ENCODE data around the gene H2AZ1. TPM values are rescaled to one million over a fixed set of nuclear protein-coding genes. Genes with fewer than 3 reads are reported as not detected.

H2AZ1 gene
- 87.9 TPM for total RNA-seq

DNA sequence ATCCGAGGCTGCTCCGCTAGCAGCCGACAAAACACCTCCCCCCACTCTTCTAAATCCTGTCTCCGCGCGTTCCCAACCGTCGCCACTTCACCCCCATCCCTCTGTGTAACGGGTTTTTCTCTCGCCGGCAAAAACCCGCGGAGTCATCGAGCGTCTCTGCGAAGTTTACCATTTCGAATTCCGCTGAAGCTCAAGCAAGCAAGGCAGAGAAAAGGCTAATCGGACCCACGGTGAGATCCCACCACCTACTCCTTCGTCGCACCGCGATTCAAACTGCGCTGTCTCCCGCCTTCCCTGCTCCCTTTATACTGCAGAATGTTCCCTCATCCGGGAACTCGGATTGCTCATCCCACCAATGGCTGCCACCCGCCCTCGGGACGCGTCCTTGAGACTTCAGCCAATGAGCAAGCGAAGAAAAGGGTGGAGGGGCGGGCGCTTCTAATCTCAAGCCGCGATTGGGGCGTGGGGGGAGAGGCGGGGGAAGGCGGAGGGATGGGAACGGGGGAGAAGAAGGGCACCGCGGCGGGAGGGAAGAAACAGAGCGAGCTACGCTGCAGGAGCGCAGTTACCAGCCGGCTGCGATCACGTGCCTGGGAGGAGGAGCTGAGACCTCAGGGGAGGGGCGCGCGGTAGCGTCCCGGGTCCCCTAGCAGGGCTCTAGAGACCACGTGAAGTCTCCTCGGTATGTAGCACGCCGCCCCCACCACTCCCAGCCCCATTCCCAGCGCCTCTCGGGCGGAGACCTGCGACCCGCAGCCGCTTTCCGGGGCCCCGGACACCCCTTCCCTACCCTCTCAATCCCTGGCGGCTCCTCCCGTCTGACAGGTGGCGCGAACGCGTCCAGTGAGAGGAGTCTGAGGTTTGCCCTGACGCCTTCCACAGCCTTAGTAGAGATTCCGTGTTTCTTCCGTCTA is at the start of gene H2AZ1:
Gene H2AZ1 (minus strand): TSS at position 277 of the 914 bp plus-strand sequence. CDS start 105 bp downstream, at position 172.
- Histone ChIP-seq H3K27me3 (ENCODE audit: insufficient read depth, low read length) (no peaks in the 10 kb centered on the region), H3K4me3 (ENCODE audit: low read length) (peak within 1 kb of the TSS; percentile 98), H3K9me3 (ENCODE audit: low read depth, low read length) (no peaks in the 10 kb centered on the region)

DNA sequence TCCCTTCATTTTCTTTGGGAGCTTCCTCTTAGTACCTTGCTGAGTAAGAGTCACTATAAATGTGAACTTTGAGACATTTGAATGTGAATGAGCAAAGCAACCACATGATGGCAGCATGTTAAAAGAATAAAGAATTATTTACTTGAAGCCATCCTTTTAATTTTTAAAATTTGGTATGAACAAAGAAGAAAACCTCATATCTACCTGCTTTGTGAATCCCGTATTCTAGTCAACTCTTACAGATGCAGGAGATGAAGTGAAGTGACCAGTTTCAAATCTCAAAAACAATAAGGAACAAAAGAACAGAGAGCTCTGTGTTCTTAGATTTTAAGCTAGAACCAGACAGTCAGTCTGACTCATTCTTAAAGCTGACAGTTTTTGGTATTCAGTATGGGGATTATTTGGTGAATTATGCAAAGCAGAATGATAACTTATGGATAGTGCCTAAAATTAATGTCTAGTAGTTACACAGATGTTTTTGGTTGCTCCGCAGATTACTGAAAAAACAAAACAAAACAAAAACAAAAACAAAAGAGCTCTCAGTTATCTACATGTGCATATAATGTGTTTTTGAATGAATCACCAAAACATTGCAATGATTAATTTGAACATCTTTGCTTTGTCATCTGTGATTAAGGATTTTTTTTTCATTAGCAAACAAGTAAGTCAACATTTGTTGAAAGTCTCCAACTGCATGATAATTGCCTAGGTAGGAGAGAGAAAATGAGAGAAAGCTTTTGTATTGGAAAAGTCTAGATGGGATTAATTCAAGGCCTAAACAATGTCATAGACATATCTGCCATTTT is 48.2 kb upstream of the H2AZ1 start:
- Histone ChIP-seq H3K4me1 (ENCODE audit: insufficient read depth, low read length) (no peaks in the 10 kb centered on the region), H3K27me3 (ENCODE audit: insufficient read depth, low read length) (no peaks in the 10 kb centered on the region), H3K4me3 (ENCODE audit: low read length) (no peak overlapping the region), H3K9me3 (ENCODE audit: low read depth, low read length) (no peaks in the 10 kb centered on the region)

More for the DNA sequence above, at the start of gene H2AZ1:
- peaks cover 36% of the 10 kb centered on the region for H3K4me1 ChIP-seq (ENCODE audit: insufficient read depth, low read length)

DNA sequence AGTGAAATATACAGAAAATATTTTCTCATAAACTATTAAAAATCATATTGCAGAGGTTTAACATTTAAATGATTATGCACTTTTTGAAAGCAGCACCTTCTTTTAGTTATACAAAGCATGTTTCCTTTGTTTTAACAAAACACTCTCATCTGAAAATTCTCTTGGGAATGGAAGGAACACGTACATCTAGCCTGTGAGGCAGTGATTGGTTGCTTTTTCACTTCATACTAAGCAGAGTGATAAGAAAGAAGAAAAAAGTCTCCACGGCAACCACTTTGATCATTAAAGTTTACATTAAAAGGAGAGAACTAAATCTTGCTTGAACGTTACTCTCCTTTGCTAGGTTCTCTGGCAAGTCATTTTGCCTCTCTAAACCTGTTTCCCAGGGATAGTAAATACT is 41.7 kb upstream of the H2AZ1 start:
- no peaks in the 10 kb centered on the region for H3K9me3 ChIP-seq (ENCODE audit: low read depth, low read length)
- H3K4me3 ChIP-seq (ENCODE audit: low read length): no peak overlapping the region
- no peaks in the 10 kb centered on the region for H3K27me3 ChIP-seq (ENCODE audit: insufficient read depth, low read length)
- no peaks in the 10 kb centered on the region for H3K4me1 ChIP-seq (ENCODE audit: insufficient read depth, low read length)

DNA sequence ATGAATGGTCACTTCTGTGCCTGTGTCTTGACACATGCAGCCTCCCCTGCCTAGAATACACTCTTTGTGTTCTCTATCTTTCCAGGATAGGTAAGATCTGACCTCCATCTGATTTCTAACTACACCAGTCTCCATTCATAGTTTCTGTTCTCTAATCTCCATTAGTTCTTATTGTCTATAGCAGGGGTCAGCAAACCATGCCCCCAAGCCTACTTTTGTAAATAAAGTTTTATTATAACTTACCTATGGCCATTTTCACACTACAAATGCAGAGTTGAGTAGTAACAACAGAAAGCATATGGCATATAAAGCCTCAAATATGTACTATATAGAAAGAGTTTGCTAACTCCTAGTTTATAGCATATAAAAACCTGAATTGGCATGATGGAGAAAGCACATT is 37.6 kb upstream of the H2AZ1 start:
- no peaks in the 10 kb centered on the region for H3K27me3 ChIP-seq (ENCODE audit: insufficient read depth, low read length)
- H3K4me3 ChIP-seq (ENCODE audit: low read length): no peak overlapping the region
- H3K9me3 ChIP-seq (ENCODE audit: low read depth, low read length): no peaks in the 10 kb centered on the region
- H3K4me1 ChIP-seq (ENCODE audit: insufficient read depth, low read length): no peaks in the 10 kb centered on the region

DNA sequence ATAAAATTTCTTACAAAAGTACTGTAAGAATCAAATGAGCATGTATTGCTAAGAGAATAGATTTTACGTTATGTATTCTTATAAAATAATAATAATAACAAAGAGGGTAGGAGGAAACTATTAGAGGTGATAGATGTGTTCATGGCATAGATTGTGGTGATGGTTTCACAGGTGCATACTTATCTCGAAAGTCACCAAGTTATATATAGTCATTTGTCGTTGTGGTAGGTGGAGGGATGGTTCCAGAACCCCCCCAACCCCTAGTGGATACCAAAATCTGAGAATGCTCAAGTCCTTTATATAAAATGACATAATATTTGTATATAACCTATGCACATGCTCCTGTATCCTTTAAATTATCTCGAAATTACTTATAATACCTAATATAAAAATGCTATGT is 36.7 kb upstream of the H2AZ1 start:
- H3K9me3 ChIP-seq (ENCODE audit: low read depth, low read length): no peaks in the 10 kb centered on the region
- no peak overlapping the region for H3K4me3 ChIP-seq (ENCODE audit: low read length)

DNA sequence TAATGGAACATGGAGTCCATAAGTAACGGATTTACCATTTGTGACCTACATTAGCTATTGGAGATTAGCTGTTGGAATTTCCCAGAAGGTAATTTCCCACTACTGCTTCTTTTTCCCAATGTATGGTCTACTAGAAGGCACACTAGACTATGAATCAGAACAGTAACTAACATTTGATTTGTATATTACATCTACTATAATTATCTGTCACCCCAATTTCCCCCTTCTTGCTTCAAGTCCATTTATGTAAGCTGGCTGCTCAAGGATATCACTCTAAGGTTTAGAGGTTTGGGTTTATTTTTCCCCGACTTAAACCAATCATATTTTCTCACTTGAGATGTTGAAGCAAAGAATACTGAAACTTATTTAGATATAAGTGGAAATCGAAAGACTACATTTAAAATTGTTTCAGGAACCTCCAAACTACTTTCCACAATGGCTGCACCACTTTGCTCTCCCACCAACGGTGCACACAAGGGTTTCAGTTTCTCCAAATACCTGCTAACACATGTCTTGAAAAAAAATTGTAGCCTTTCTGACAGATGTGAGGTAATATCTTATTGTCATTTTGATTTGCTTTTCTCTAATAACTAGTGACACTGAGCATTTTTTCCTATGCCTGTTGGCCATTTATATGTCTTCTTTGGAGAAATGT is 33.3 kb upstream of the H2AZ1 start:
- H3K4me3 ChIP-seq (ENCODE audit: low read length): no peak overlapping the region
- no peaks in the 10 kb centered on the region for H3K27me3 ChIP-seq (ENCODE audit: insufficient read depth, low read length)
- no peaks in the 10 kb centered on the region for H3K4me1 ChIP-seq (ENCODE audit: insufficient read depth, low read length)
- H3K9me3 ChIP-seq (ENCODE audit: low read depth, low read length): no peaks in the 10 kb centered on the region

More for the DNA sequence above, 36.7 kb upstream of the H2AZ1 start:
- Histone ChIP-seq H3K27me3 (ENCODE audit: insufficient read depth, low read length) (no peaks in the 10 kb centered on the region), H3K4me1 (ENCODE audit: insufficient read depth, low read length) (no peaks in the 10 kb centered on the region)

DNA sequence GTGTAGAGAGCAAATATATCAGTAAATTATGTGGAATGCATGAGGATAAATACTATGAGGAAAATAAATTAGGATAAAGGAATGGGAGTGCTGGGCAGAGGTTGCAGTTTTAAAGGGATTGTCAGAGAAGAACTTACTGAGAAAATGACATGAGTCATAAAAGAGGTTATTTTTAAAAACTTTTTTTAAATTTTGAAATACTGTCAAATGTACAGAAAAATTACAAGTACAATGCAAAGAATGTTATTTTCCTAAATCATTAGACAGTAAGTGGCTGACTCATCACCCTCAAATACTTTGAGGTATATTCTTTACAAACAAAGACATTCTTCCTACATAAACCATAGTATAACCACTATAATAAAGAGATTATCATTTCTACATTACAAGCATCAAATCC is 29.8 kb upstream of the H2AZ1 start:
- Histone ChIP-seq H3K9me3 (ENCODE audit: low read depth, low read length) (no peaks in the 10 kb centered on the region), H3K27me3 (ENCODE audit: insufficient read depth, low read length) (no peaks in the 10 kb centered on the region), H3K4me1 (ENCODE audit: insufficient read depth, low read length) (no peaks in the 10 kb centered on the region)

DNA sequence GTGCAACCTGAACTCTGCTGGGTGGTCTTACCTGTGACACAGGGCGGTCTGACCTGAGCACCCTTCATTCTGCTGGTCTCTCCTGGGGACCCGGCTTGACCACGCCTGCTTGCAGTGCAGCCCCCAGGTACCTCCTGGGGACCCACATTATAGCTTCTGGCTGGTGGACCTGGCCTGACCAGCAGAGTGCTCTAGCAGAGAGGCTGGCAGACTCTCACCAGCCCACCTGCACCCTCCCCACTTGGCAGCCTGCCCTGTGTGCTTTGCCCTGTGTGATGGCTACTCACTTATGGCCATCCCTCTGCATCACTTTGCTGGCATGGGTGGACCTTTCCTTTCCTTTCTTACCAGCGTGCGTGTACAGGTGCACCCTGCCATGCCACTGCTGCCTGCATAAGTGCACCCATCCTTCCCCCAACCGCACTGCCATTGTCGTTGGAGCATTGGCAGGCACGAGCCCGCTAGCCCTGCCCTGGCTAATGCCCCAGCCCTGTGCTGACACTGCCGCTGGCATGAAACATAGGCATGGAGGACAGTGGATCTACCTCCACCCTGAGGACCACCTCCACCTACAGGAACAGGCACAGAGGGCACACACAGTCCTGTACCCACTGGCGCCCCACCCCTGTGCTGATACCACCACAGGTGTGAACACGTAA is 21.5 kb upstream of the H2AZ1 start:
- no peaks in the 10 kb centered on the region for H3K9me3 ChIP-seq (ENCODE audit: low read depth, low read length)
- no peaks in the 10 kb centered on the region for H3K27me3 ChIP-seq (ENCODE audit: insufficient read depth, low read length)
- H3K4me3 ChIP-seq (ENCODE audit: low read length): no peak overlapping the region
- no peaks in the 10 kb centered on the region for H3K4me1 ChIP-seq (ENCODE audit: insufficient read depth, low read length)

More for the DNA sequence above, 29.8 kb upstream of the H2AZ1 start:
- H3K4me3 ChIP-seq (ENCODE audit: low read length): no peak overlapping the region

DNA sequence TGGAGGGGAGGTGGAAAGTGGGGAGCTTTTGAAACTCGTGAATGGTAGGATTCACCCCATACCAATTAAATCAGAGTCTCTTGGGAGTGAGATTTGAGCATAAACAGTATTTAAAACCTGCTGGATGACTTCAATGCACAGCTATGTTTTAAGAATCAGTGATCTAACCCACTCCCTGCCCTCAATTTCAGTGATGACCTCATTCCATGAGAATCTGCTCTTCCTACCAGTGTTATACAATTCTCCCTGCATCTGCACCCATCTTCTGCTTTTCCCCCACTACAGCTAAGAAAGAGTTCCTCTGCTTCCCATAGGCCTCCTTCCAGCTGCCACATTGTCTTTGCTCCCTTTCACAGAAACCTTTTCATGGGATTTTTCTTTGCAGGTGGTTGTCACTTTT is 18.3 kb upstream of the H2AZ1 start:
- H3K9me3 ChIP-seq (ENCODE audit: low read depth, low read length): no peaks in the 10 kb centered on the region
- H3K4me1 ChIP-seq (ENCODE audit: insufficient read depth, low read length): no peaks in the 10 kb centered on the region
- no peak overlapping the region for H3K4me3 ChIP-seq (ENCODE audit: low read length)
- H3K27me3 ChIP-seq (ENCODE audit: insufficient read depth, low read length): no peaks in the 10 kb centered on the region

DNA sequence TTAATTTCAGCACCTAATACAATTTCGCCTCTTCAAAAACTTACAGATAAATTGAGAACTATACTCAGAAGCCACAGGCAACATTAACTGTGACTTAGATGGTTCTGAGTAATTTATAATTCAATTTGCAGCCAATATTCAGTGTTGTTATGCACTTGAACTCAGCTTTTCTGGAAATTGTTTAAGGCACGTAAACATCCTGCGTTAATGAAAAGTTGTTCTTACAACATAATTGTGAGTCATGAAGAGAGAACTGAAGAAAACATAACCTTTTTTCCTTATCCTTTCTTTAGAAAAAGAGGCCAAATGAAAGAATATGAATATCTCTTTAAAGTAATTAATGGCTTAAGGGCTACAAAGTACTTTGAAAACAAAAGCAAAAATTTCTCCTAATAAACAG is 16.6 kb upstream of the H2AZ1 start:
- Histone ChIP-seq H3K4me3 (ENCODE audit: low read length) (no peak overlapping the region), H3K9me3 (ENCODE audit: low read depth, low read length) (no peaks in the 10 kb centered on the region)

DNA sequence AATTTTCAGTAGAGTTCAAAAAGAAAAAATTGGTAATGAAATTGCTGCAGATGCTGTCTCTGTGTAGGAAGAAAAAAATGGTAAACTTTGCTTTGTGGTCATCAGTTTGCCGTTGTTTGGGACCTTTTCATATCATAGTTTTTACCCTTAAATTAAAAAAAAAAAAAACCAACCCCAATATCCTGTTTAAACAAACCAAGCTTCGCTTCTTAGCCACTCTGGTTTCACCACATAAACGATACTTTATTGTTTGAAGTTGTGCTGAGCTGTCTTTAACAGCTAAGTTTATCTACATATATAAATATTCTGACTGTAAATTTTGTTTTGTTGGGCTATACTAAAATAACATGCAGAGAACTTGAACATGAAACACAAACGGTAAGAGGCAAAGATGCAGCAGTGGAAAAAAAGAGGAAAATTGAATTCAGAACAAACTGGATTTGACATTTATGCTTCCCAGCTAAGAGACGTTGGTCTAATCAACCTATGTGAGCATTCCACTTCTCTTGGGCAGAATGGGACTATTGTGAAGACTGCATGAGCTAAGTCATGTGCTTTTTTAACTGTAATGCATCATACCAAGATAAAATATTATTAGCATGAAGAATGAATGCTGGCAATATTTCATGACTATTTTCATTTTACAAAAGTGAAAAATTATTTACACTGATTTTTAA is 15.7 kb upstream of the H2AZ1 start:
- Histone ChIP-seq H3K9me3 (ENCODE audit: low read depth, low read length) (no peaks in the 10 kb centered on the region), H3K4me3 (ENCODE audit: low read length) (no peak overlapping the region), H3K27me3 (ENCODE audit: insufficient read depth, low read length) (no peaks in the 10 kb centered on the region), H3K4me1 (ENCODE audit: insufficient read depth, low read length) (no peaks in the 10 kb centered on the region)

More for the DNA sequence above, 16.6 kb upstream of the H2AZ1 start:
- no peaks in the 10 kb centered on the region for H3K4me1 ChIP-seq (ENCODE audit: insufficient read depth, low read length)
- no peaks in the 10 kb centered on the region for H3K27me3 ChIP-seq (ENCODE audit: insufficient read depth, low read length)

DNA sequence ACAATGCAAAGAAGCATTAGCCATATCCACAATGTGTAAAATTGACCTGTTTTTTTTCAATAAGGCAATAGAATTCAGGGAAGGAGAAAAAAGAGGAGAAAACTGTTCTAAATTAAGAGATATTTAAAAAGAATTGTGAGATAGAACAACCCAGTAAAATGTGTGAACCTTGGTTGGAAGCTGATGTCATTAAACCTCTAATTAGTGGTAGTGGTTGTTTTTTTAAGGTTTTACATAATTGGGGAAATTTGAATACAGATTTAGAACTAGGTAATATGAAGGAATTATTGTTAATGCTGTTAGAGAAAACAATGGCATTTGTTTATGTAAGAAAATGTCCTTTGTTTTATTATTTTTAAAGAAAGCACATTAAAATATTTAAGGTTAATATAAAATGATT is 15.1 kb upstream of the H2AZ1 start:
- Histone ChIP-seq H3K4me1 (ENCODE audit: insufficient read depth, low read length) (no peaks in the 10 kb centered on the region), H3K27me3 (ENCODE audit: insufficient read depth, low read length) (no peaks in the 10 kb centered on the region), H3K4me3 (ENCODE audit: low read length) (no peak overlapping the region), H3K9me3 (ENCODE audit: low read depth, low read length) (no peaks in the 10 kb centered on the region)

DNA sequence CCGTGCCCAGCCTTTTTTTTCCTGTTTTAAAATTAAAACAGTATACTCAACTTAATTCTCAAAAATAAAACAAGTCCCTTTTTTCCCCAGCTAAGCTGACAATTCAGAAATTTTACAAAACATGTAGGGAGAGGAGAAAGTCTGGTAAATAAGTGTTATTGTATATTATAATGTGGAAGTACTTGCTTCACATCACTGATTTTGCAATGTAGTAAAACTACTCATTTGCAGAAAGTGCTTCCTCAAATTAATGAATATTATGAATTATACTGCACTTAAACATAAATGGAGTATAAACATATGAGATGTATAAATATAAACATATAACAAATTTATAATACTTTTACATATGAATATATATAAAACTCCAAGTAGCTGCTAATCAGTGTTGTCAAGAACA is 11.6 kb upstream of the H2AZ1 start:
- H3K4me3 ChIP-seq (ENCODE audit: low read length): no peak overlapping the region
- H3K27me3 ChIP-seq (ENCODE audit: insufficient read depth, low read length): no peaks in the 10 kb centered on the region
- no peaks in the 10 kb centered on the region for H3K9me3 ChIP-seq (ENCODE audit: low read depth, low read length)
- H3K4me1 ChIP-seq (ENCODE audit: insufficient read depth, low read length): no peaks in the 10 kb centered on the region

DNA sequence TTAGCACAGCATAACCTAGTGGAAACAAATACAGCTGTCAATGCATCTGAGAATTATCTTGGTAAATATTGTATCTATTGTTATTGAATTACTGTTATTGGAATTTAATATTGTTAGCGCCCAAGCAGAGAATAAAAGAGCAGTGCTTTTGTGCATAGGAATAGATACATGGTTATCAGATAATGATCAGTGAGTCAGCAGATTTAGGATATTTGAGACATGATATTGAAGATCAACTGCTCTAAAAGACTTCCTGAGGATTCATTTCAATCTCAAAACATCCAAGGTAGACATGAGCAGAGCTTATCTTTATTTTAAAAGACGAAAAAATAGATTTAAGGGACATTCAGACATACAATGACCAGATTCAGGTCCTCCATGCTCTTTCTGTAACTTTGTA is 10.6 kb upstream of the H2AZ1 start:
- no peaks in the 10 kb centered on the region for H3K9me3 ChIP-seq (ENCODE audit: low read depth, low read length)
- no peak overlapping the region for H3K4me3 ChIP-seq (ENCODE audit: low read length)
- H3K27me3 ChIP-seq (ENCODE audit: insufficient read depth, low read length): no peaks in the 10 kb centered on the region
- no peaks in the 10 kb centered on the region for H3K4me1 ChIP-seq (ENCODE audit: insufficient read depth, low read length)
